Activated CD8-positive, alpha-beta T cell treated with anti-CD3 and anti-CD28 coated beads for 36 hours (primary cell): ENCODE data around the gene ERFL. TPM values are rescaled to one million over a fixed set of nuclear protein-coding genes. Genes with fewer than 3 reads are reported as not detected.

Experiments used
- ATAC-seq: fragments of 200-7000 bp; cut with Tn5 transposase; one replicate; pipeline ENCODE4 v1.10.0; 2021; ENCODE audit warnings: mild to moderate bottlenecking, moderate library complexity
- CTCF ChIA-PET: fragments of 350-600 bp; sonication (Branson Sonifier 250); formaldehyde crosslinking; loops from one replicate; lab custom pipeline; 2021; ENCODE audit warnings: antibody characterized with exemption; lab: Charles Lee
- POLR2A ChIA-PET: fragments of 350-600 bp; sonication (Branson Sonifier 250); formaldehyde crosslinking; loops from one replicate; lab custom pipeline; 2021; ENCODE audit warnings: antibody characterized with exemption; lab: Charles Lee
- DNase-seq: peaks from one replicate; pipeline ENCODE4 v3.0.0-alpha.2; 2020
- H3K27ac Mint-ChIP-seq: one replicate; pipeline ENCODE4 v1.8.0; 2021; ENCODE audit warnings: mild to moderate bottlenecking, mixed read lengths
- H3K27me3 Mint-ChIP-seq: one replicate; pipeline ENCODE4 v1.8.0; 2021; ENCODE audit warnings: mixed read lengths
- H3K36me3 Mint-ChIP-seq: one replicate; pipeline ENCODE4 v1.8.0; 2021; ENCODE audit warnings: low read depth, mixed read lengths
- H3K4me1 Mint-ChIP-seq: one replicate; pipeline ENCODE4 v1.8.0; 2021; ENCODE audit warnings: low read depth, mixed read lengths
- H3K4me3 Mint-ChIP-seq: one replicate; pipeline ENCODE4 v1.8.0; 2021; ENCODE audit warnings: mild to moderate bottlenecking, moderate library complexity, mixed read lengths
- H3K9me3 Mint-ChIP-seq: one replicate; pipeline ENCODE4 v1.8.0; 2021; ENCODE audit warnings: mixed read lengths
- CTCF ChIP-seq: fragments of 200-600 bp; IDR thresholded peaks from one replicate; pipeline ENCODE4 v1.8.0; 2022; ENCODE audit warnings: antibody characterized with exemption, mild to moderate bottlenecking
- intact Hi-C: fragments of 100-400 bp; cut with micrococcal nuclease; formaldehyde crosslinking; loops from one replicate; pipeline ENCODE4 v1.10.0; 2022
- total RNA-seq, 2 experiments: library from RNA; stranded (reverse); gene quantifications; one replicate each; pipeline ENCODE4 v1.2.3, GENCODE V29; 2021

ERFL gene
- total RNA-seq, 2 experiments from 2014 or later = 1.5 to 1.6 TPM

GRCh38 chr19:41968751-41969595, 40.7 kb upstream of the ERFL start:
- no peak for DNase-seq
- Mint-ChIP-seq H3K4me1 (peaks cover 3% of the 10 kb centered on the region), H3K27ac (no peak overlapping the region), H3K4me3 (no peak overlapping the region), H3K36me3 (peaks cover 1% of the 10 kb centered on the region), H3K9me3 (no peaks in the 10 kb centered on the region), H3K27me3 (no peaks in the 10 kb centered on the region)
- intact Hi-C loops = no loop called here
- ChIA-PET POLR2A (no interaction called here), CTCF (interaction anchor here (0.7 to 0.9 kb wide), 2 partner anchors 66 to 134 kb away, joined by 3 read pairs; no protein-coding TSS in a partner anchor)
- ATAC-seq = no peak
- no peak for TF ChIP-seq CTCF

GRCh38 chr19:41967054-41967783, 39.0 kb upstream of the ERFL start:
- Mint-ChIP-seq H3K27ac (no peak overlapping the region), H3K36me3 (peaks cover 1% of the 10 kb centered on the region), H3K4me1 (peaks cover 3% of the 10 kb centered on the region), H3K9me3 (no peaks in the 10 kb centered on the region), H3K4me3 (no peak overlapping the region), H3K27me3 (no peaks in the 10 kb centered on the region)
- no peak for ATAC-seq
- ChIA-PET POLR2A (no interaction called here), CTCF (no interaction called here)
- no peak for TF ChIP-seq CTCF
- intact Hi-C loops = no loop called here
- no peak for DNase-seq

- no peaks in the 10 kb centered on the region for H3K27me3 Mint-ChIP-seq
- no peaks in the 10 kb centered on the region for H3K36me3 Mint-ChIP-seq
- H3K4me1 Mint-ChIP-seq = peaks cover 3% of the 10 kb centered on the region
- intact Hi-C loops = no loop called here
- ChIA-PET CTCF (interaction anchor here (1.5 to 1.7 kb wide), 2 partner anchors 13 to 64 kb away, joined by 3 to 5 read pairs; no protein-coding TSS in a partner anchor), POLR2A (interaction anchor here (0.7 kb wide), 1 partner anchor 39 kb away, joined by 3 read pairs; no protein-coding TSS in a partner anchor)
- no peaks in the 10 kb centered on the region for H3K9me3 Mint-ChIP-seq
- no peak overlapping the region for H3K4me3 Mint-ChIP-seq
- DNase-seq = no peak
- no peak overlapping the region for H3K27ac Mint-ChIP-seq
- no peak for ATAC-seq
- no peak for TF ChIP-seq CTCF
Observed at GRCh38 chr19:41965106-41965505, 36.9 kb upstream of the ERFL start.

GRCh38 chr19:41960973-41961372, 32.7 kb upstream of the ERFL start:
- ChIA-PET POLR2A (no interaction called here), CTCF (interaction anchor here (0.8 to 4.6 kb wide), 4 partner anchors 18 to 208 kb away, joined by 3 to 18 read pairs (median 8); no protein-coding TSS in a partner anchor)
- intact Hi-C loops = no loop called here

More at GRCh38 chr19:41960973-41961372, 32.7 kb upstream of the ERFL start:
- Mint-ChIP-seq H3K9me3 (no peaks in the 10 kb centered on the region), H3K36me3 (peaks cover 1% of the 10 kb centered on the region), H3K4me3 (no peak overlapping the region), H3K27ac (no peak overlapping the region), H3K27me3 (no peaks in the 10 kb centered on the region), H3K4me1 (peaks cover 18% of the 10 kb centered on the region)
- TF ChIP-seq CTCF = no peak
- DNase-seq = no peak
- no peak for ATAC-seq
